Activated naive CD8-positive, alpha-beta T cell treated with anti-CD3 and anti-CD28 coated beads for 36 hours (primary cell): ENCODE results near the gene TNFAIP8L1. TPM values are rescaled to one million over a fixed set of nuclear protein-coding genes. Genes with fewer than 3 reads are reported as not detected.

ENCODE experiments used
- DNase-seq: peaks from one replicate; pipeline ENCODE4 v3.0.0; 2021
- H3K27ac Mint-ChIP-seq: one replicate; pipeline ENCODE4 v1.8.0; 2022; ENCODE audit warnings: mild to moderate bottlenecking, moderate library complexity, mixed read lengths
- H3K27me3 Mint-ChIP-seq: one replicate; pipeline ENCODE4 v1.8.0; 2022; ENCODE audit warnings: mild to moderate bottlenecking, mixed read lengths
- H3K36me3 Mint-ChIP-seq: one replicate; pipeline ENCODE4 v1.8.0; 2021; ENCODE audit warnings: mild to moderate bottlenecking, mixed read lengths
- H3K4me1 Mint-ChIP-seq: one replicate; pipeline ENCODE4 v1.8.0; 2021; ENCODE audit warnings: mixed read lengths
- H3K4me3 Mint-ChIP-seq: one replicate; pipeline ENCODE4 v1.8.0; 2022; ENCODE audit warnings: mild to moderate bottlenecking, moderate library complexity, mixed read lengths
- H3K9me3 Mint-ChIP-seq: one replicate; pipeline ENCODE4 v1.8.0; 2022; ENCODE audit warnings: mixed read lengths
- total RNA-seq, 2 experiments: library from RNA; stranded (reverse); gene quantifications; one replicate each; pipeline ENCODE4 v1.2.3, GENCODE V29; 2021

Gene TNFAIP8L1
- total RNA-seq, 2 experiments from 2014 or later, result 10.7 to 11.3 TPM

DNA sequence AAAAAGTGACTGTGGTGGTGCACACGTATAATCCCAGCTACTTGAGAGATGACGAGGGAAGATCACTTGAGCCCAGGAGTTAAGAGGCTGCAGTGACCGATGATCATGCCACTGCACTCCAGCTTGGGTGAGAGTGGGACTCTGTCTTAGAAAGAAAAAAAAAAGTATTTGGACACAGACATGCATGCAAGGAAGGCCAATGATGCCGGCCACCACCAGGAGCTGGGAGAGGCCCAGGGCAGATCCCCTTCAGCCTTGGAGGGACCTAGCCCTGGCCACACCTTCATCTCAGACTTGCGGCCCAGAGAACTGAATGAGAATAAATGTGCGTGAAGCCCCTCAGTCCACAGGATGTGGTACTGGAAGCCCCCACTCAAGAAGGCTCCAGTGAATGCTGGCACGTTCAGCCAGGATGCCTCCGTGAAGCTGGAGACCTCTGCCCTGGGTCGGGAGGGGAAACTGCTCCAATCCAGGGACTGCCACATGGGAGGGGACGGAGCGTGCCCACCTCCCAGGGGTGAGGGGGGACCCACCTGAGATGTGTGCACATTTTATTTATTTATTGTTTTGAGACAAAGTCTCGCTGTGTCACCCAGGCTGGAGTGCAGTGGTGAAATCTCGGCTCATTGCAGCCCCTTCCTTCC is 14.6 kb downstream of the TNFAIP8L1 start:
- Mint-ChIP-seq H3K27ac (no peak overlapping the region), H3K36me3 (peaks cover 6% of the 10 kb centered on the region), H3K9me3 (no peaks in the 10 kb centered on the region), H3K4me1 (peaks cover 2% of the 10 kb centered on the region), H3K4me3 (no peak overlapping the region), H3K27me3 (no peaks in the 10 kb centered on the region)
- no peak for DNase-seq

DNA sequence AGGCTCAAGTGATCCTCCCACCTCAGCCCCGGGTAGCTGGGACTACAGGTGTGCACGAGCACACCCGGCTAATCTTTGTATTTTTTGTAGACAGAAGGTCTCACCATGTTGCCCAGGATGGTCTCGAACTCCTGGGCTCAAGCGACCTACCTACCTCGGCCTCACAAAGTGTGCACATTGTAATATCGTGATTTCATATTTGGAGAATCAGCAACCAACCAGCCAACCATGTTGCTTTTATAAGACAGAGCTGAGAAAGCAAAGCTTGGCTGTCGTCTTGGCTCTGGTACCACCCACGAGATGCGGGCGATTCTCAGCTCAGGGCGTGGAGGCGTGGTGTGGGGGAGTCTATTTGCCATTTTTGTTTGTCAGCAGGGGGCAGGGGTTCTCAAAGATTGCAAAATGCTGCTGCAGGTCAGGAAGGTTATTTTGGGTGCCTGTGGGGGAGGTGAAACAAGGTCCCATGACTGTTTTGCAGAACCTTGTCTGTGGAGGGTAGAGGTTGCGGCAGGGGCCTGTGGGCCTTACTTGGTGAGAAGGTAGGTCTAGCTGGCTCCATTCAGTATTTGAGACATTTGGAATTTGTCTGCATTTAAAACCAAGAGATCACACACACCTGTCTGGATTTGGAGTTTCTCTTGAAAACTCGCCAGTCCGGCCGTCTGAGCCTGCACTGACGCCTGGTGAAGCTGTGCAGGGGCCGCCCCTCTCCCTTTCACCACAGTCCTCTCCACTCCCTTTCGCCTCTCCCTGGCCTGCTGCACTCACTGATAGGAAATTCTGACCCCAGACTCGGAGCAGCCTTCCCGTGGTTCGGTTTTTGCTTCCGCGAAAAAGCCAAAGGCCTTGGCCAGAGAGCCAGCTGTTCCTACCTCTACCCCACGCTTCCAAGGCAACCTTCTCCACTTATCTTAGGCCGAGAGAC is 15.4 kb downstream of the TNFAIP8L1 start:
- Mint-ChIP-seq H3K4me3 (no peak overlapping the region), H3K27ac (peak overlapping the region; percentile 1)

DNA sequence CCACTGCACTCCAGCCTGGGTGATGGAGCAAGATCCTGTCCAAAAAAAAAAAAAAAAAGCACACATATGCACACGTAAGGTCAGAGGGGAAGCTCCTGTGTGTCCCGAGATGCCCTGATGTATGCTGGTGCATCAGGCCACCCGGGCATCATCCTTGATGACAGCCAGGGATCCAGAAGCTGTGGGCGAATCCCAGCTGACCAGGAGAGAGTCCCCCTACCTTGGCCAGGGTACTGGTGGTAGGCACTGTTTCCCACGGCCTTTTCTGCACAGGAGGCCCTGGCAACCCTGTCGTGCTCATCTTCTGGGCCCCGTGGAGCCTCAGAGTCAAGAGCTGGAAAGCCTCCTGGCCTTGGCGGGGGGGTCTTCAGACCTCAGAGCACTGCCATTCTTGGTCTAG is 16.8 kb downstream of the TNFAIP8L1 start:
- Mint-ChIP-seq H3K27ac (no peak overlapping the region), H3K9me3 (no peaks in the 10 kb centered on the region), H3K4me1 (no peaks in the 10 kb centered on the region), H3K27me3 (no peaks in the 10 kb centered on the region), H3K36me3 (peaks cover 10% of the 10 kb centered on the region), H3K4me3 (no peak overlapping the region)
- DNase-seq, result no peak

More for the DNA sequence above, 15.4 kb downstream of the TNFAIP8L1 start:
- peaks cover 7% of the 10 kb centered on the region for H3K36me3 Mint-ChIP-seq
- no peaks in the 10 kb centered on the region for H3K27me3 Mint-ChIP-seq
- no peaks in the 10 kb centered on the region for H3K9me3 Mint-ChIP-seq
- no peak for DNase-seq
- no peaks in the 10 kb centered on the region for H3K4me1 Mint-ChIP-seq

DNA sequence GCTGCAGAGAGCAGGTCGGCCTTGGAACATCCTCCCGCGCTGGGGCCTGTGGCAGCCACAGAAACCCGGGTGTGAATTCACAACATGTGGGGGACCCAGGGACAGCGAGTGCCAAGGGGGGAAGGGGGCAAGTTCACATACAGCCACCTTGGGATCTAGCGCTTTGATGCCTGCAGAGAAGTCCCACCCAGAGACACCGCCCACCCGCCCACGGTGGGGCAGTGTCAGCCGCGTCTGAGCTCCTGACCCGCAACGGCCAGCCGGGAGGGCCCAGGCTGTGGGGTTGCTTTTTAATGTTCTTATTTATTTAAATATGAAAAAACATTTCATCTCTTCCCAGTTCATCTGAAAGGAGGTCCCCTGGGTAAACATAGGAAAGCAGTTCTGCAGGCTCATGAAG is 17.9 kb downstream of the TNFAIP8L1 start:
- peaks cover 10% of the 10 kb centered on the region for H3K36me3 Mint-ChIP-seq
- H3K9me3 Mint-ChIP-seq, result no peaks in the 10 kb centered on the region
- no peak for DNase-seq
- no peaks in the 10 kb centered on the region for H3K27me3 Mint-ChIP-seq
- no peaks in the 10 kb centered on the region for H3K4me1 Mint-ChIP-seq
- H3K27ac Mint-ChIP-seq, result no peak overlapping the region
- H3K4me3 Mint-ChIP-seq, result no peak overlapping the region

DNA sequence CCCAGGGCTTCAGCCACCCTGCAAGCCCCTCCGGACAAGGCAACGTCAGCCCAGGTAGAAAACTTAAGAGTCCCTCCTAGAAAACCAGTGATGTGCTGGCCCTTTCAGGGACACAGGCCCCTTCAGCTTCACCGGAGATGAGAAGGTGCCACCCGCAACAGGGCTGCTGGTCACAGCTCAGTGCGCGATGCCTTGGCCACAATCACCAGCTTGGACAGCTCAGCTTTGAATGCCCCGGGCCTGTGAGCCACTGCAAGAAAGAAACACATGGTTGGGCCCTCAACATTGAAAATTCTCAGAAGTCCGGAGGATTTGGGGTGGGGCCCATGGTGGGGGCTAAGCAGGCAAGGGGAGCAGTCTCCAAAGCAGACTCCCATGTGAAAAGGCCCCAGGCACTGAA is 18.5 kb downstream of the TNFAIP8L1 start:
- Mint-ChIP-seq H3K4me1 (no peaks in the 10 kb centered on the region), H3K27ac (peak overlapping the region; percentile 49)

DNA sequence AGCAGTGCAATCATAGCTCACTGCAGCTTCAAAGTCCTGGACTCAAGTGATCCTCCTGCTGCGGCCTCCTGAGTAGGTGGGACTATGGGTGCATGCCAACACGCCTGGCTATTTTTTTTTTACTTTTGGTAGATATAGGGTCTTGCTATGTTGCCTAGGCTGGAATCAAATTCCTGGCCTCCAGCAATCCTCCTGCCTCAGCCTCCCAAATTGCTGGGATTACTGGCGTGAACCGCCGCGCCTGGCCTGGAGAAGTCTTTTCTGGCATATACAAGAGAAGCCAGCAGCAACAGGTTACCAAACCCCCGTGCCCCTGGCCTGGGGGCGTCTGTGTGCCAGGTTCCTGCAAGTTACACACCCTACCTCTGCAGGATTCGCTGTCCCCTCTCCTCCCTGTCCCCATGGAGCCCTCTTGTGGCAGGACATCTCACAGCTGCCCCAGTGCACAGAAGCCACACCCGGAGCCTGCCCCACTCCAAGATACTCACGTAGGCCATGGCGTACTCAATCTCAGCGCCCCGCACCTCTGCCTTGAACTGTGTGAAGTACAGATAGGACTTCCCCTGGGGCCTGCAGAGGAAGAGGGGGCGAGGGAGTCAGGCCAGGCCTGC is 21.0 kb downstream of the TNFAIP8L1 start:
- H3K27ac Mint-ChIP-seq, result no peak overlapping the region
- H3K4me1 Mint-ChIP-seq, result no peaks in the 10 kb centered on the region
- no peak for DNase-seq
- H3K27me3 Mint-ChIP-seq, result no peaks in the 10 kb centered on the region
- no peaks in the 10 kb centered on the region for H3K9me3 Mint-ChIP-seq
- peaks cover 5% of the 10 kb centered on the region for H3K36me3 Mint-ChIP-seq
- no peak overlapping the region for H3K4me3 Mint-ChIP-seq

More for the DNA sequence above, 18.5 kb downstream of the TNFAIP8L1 start:
- no peaks in the 10 kb centered on the region for H3K27me3 Mint-ChIP-seq
- H3K36me3 Mint-ChIP-seq, result peaks cover 11% of the 10 kb centered on the region
- H3K4me3 Mint-ChIP-seq, result no peak overlapping the region
- no peaks in the 10 kb centered on the region for H3K9me3 Mint-ChIP-seq
- no peak for DNase-seq

DNA sequence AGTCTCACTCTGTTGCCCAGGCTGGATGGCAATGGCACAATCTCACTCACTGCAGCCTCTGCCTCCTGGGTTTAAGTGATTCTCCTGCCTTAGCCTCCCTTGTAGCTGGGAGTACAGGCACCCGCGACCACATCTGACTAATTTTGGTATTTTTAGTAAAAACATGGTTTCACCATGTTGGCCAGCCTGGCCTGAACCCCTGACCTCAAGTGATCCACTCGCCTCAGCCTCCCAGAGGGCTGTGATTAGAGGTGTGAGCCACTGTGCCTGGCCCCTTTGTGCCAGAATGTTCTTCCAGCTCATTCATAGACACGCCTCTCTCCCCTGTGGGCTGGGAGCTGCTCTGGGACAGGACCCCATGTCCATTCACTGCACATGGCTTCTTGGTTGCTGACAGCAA is 21.7 kb downstream of the TNFAIP8L1 start:
- Mint-ChIP-seq H3K27ac (no peak overlapping the region), H3K36me3 (peaks cover 5% of the 10 kb centered on the region), H3K4me1 (no peaks in the 10 kb centered on the region), H3K4me3 (no peak overlapping the region), H3K9me3 (no peaks in the 10 kb centered on the region), H3K27me3 (no peaks in the 10 kb centered on the region)
- no peak for DNase-seq

DNA sequence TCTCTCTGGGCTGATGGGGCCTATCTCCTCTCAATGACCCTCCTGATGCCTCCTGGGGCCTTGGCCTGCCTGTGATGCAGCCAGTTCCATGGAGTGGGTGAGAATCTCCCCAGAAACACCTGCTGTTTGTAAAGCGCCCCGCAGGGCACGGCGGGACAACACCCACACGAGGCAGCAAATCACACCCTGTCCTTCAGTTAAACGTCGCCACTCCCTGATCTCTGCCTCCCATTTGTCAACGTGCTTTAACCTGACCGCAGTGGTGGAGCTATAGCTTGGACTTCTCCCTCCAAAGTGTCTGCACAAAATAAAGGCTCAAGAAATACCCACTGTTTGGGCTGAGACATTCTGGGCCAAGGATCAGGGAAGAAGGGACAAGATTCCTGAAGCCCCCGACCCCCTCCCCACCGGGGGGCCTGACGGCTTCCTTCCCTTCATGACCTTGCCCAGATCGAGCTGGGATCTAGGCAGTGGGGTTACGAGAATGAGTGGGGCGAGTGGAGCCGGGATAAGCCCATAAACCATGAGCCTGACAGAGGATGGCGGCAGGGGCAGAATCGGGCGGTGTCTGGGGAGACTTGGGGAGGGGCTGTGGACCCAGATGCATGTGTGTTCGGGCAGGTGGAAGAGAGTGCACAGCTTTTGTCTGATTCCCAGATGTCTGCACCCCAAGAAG is 22.8 kb downstream of the TNFAIP8L1 start:
- no peak overlapping the region for H3K27ac Mint-ChIP-seq
- no peaks in the 10 kb centered on the region for H3K4me1 Mint-ChIP-seq
- no peaks in the 10 kb centered on the region for H3K27me3 Mint-ChIP-seq
- H3K4me3 Mint-ChIP-seq, result no peak overlapping the region
- DNase-seq, result no peak
- H3K9me3 Mint-ChIP-seq, result no peaks in the 10 kb centered on the region
- H3K36me3 Mint-ChIP-seq, result peaks cover 5% of the 10 kb centered on the region

DNA sequence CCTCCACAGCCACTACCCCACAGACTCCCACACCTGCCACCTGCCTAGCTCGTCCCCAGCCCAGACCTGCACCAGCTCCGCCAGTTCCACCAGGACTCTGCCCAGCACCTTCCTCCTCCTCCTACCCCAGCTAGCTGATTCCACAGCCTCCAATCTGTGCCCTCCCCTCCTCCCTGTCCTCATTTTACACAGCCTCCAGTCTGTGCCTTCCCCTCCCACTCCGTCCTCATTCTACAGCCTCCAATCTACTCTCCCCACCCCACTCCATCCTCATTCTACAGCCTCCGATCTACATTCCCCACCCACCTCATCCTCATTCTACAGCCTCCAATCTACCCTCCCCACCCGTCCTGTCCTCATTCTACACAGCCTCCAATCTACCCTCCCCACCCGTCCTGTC is 23.5 kb downstream of the TNFAIP8L1 start:
- no peak overlapping the region for H3K27ac Mint-ChIP-seq
- H3K27me3 Mint-ChIP-seq, result no peaks in the 10 kb centered on the region

DNA sequence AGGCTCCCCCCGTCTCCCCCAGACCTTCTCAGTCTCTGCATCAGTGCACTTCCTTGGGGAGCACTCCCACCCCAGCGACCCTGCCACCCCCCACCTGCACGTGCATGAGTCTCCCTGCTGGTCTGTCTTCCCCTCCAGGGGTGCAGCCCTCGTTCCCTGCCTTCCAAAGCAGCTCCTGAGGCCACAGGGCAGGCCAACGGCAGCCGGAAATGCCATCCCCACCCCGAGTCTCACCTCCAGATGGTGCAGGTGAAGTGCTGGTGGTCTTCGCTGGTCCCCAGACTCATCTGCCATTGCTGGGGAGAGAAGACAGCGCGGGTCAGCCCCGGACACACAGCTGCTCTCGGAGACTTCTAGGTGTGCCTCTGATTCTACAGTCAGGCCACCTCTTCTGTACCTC is 25.3 kb downstream of the TNFAIP8L1 start:
- no peak overlapping the region for H3K4me3 Mint-ChIP-seq
- no peaks in the 10 kb centered on the region for H3K27me3 Mint-ChIP-seq
- H3K27ac Mint-ChIP-seq, result no peak overlapping the region
- H3K4me1 Mint-ChIP-seq, result peaks cover 15% of the 10 kb centered on the region
- no peaks in the 10 kb centered on the region for H3K9me3 Mint-ChIP-seq
- DNase-seq, result no peak
- H3K36me3 Mint-ChIP-seq, result peaks cover 13% of the 10 kb centered on the region

More for the DNA sequence above, 23.5 kb downstream of the TNFAIP8L1 start:
- no peaks in the 10 kb centered on the region for H3K9me3 Mint-ChIP-seq
- H3K36me3 Mint-ChIP-seq, result peaks cover 8% of the 10 kb centered on the region
- H3K4me1 Mint-ChIP-seq, result no peaks in the 10 kb centered on the region
- no peak overlapping the region for H3K4me3 Mint-ChIP-seq
- no peak for DNase-seq

DNA sequence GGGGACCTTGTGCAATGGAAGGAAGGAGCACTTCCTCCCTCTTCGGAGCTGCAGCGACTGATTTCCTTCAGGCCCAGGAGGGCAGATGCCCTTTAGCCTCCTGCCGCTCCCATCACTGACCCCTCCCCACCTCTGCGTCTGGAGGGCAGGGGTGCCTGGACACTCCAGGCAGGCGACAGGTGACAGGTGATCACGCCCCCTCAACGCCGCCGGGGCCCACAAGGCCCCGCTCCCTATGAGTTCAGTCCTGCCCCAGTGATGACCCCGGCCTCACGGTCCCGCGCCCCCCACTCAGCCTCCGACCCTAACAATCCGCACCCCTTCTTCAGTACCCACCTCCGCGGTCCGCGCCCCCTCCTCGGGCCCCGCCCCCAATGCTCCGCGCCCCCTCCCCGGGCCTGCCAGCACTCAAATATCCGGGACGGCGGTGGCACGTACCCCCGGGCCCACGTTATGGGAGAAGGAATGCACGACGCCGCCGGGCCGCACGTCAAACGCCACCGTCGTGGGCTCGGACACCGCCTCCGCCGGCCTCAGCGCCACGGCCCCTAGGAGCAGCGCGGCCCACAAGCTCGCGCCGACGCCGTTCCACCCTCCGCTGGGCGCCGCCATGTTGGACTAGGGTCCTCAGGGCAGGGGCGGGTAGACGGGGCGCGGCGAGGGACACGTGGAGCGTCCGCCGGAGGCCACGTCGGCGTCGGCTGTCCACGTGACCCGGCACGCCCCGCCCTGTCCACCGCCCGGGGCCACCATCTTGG is 30.6 kb downstream of the TNFAIP8L1 start, which contains the start of gene MYDGF:
Gene MYDGF, minus strand, starts transcription at position 620 of the 758 bp plus-strand sequence. Its CDS starts 8 bp downstream, at position 612.
- peak within 1 kb of the TSS; percentile 89 for H3K4me3 Mint-ChIP-seq
- H3K9me3 Mint-ChIP-seq, result no peaks in the 10 kb centered on the region
- no peaks in the 10 kb centered on the region for H3K27me3 Mint-ChIP-seq
- peak; percentile 96 for DNase-seq
- peaks cover 15% of the 10 kb centered on the region for H3K4me1 Mint-ChIP-seq
- H3K27ac Mint-ChIP-seq, result peak within 1 kb of the TSS; percentile 84
- H3K36me3 Mint-ChIP-seq, result peaks cover 10% of the 10 kb centered on the region

DNA sequence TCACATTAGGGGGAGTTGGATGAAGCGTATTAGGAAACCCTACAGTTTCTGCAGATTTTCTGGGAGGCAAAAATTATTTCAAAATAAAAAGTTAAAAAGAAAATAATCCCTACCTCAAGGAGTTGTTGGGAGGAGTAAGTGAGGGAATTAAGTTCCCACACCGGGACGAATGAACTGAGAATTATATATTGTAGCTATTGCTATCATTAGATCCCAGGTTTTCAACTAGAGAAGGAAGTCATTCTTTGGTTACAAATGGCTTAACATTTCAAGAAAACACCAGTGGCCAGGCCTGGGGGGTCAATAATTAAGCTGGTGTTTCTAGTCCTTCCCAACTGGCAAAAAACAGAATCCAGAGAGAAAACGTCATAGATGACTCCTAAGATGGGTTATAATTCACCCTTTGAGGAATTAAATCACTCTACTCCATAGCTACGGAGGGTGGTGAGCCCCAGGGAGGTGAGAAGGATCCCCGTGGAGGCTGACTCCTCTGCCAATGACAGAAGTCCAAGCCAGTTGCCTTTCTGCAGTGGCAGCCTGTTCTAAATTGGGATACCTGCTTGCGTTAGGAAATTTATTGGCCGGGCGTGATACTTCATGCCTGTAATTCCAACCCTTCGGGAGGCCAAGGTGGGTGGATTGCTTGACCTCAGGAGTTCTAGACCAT is 32.0 kb downstream of the TNFAIP8L1 start:
- Mint-ChIP-seq H3K4me3 (no peak overlapping the region), H3K9me3 (no peaks in the 10 kb centered on the region), H3K36me3 (peaks cover 10% of the 10 kb centered on the region), H3K27me3 (no peaks in the 10 kb centered on the region), H3K27ac (no peak overlapping the region), H3K4me1 (peaks cover 15% of the 10 kb centered on the region)
- DNase-seq, result no peak

DNA sequence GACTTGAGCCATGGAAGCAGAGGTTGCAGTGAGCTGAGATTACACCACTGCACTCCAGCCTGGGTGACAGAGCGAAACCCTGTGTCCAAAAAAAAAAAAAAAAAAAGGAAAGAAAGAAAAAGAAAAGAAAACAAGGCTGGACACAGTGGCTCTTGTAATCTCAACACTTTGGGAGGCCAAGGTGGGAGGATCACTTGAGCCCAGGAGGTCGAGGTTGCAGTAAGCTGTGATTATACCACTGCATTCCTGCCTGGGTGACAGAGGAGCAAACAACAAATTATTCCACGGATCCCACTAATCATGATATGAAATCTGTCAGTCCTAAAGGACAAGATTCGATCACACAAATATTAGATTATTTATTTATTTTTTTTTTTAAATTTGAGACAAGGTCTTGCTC is 33.9 kb downstream of the TNFAIP8L1 start:
- Mint-ChIP-seq H3K4me1 (peaks cover 12% of the 10 kb centered on the region), H3K27ac (no peak overlapping the region), H3K27me3 (no peaks in the 10 kb centered on the region), H3K36me3 (peaks cover 4% of the 10 kb centered on the region), H3K4me3 (no peak overlapping the region), H3K9me3 (no peaks in the 10 kb centered on the region)
- DNase-seq, result no peak

DNA sequence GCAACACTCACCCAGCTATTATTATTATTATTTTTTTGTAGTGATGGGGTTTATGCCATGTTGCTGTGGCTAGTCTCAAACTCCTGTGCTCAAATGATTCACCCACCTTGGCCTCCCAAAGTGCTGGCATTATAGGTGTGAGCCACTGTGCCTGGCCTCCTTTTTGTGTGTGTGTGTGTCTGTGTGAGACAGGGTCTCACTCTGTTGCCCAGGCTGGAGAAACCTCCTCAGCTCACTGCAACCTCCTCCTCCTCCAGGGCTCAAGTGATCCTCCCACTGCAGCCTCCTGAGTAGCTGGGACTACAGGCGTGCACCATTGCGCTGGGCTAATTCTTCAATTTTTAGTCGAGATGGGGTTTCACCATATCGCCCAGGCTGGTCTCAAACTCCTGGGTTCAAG is 34.4 kb downstream of the TNFAIP8L1 start:
- peaks cover 1% of the 10 kb centered on the region for H3K36me3 Mint-ChIP-seq
- H3K9me3 Mint-ChIP-seq, result no peaks in the 10 kb centered on the region
- peaks cover 7% of the 10 kb centered on the region for H3K4me1 Mint-ChIP-seq
- no peak overlapping the region for H3K27ac Mint-ChIP-seq
- no peak for DNase-seq
- no peaks in the 10 kb centered on the region for H3K27me3 Mint-ChIP-seq
- H3K4me3 Mint-ChIP-seq, result no peak overlapping the region
